Ovary (tissue), 9 donors: Measurements from ENCODE around the gene CD7. TPM values are rescaled to one million over a fixed set of nuclear protein-coding genes. Genes with fewer than 3 reads are reported as not detected.

Source experiments
- DNase-seq, 5 donors: peaks; one replicate each; pipeline ENCODE4 v3.0.0-alpha.2; 2019 to 2020
- H3K27ac ChIP-seq, 2 donors: fragments of 200-600 bp; one replicate each; pipeline versions ENCODE4 v1.5.1 to v1.8.0; 2019 to 2022
- H3K27me3 ChIP-seq: fragments of 200-600 bp; one replicate; pipeline ENCODE4 v1.8.0; 2022
- H3K36me3 ChIP-seq: fragments of 200-600 bp; sonication (generic); one replicate; pipeline ENCODE4 v1.5.1; 2019
- H3K4me1 ChIP-seq: one replicate; pipeline ENCODE4 v1.8.1; 2013; ENCODE audit warnings: mild to moderate bottlenecking, moderate library complexity; ENCODE audit not compliant: insufficient read depth
- H3K4me3 ChIP-seq: fragments of 200-600 bp; sonication (generic); one replicate; pipeline ENCODE4 v1.5.1; 2017
- H3K9me3 ChIP-seq, 2 donors: fragments of 200-600 bp in 1 of 2; sonication (generic) in 1 of 2; one replicate each; pipeline versions ENCODE4 v1.5.1 to v1.8.1; 2013 to 2019; ENCODE audit warnings: mild to moderate bottlenecking in 1 of 2, moderate library complexity in 1 of 2
- EP300 ChIP-seq: sonication (generic); formaldehyde crosslinking; IDR thresholded peaks from one replicate; pipeline ENCODE4 v1.6.1; 2017; ENCODE audit warnings: antibody characterized with exemption
- POLR2A ChIP-seq: fragments of 450-650 bp; IDR thresholded peaks from one replicate; pipeline ENCODE4 v1.6.1; 2017; ENCODE audit warnings: antibody characterized with exemption, mild to moderate bottlenecking, moderate library complexity
- whole genome bisulfite sequencing, 3 donors: extraction: QIAGEN DNeasy Blood & Tissue Kit in 1 of 3; methylation state at CpG; one replicate each; pipeline versions ENCODE4 v1.1.5 to v1.1.7; 2013 to 2017; 5-methylcytosine and 5-hydroxymethylcytosine counted together
- intact Hi-C, 4 donors: fragments of 100-400 bp; cut with DNase I; formaldehyde crosslinking; loops; one replicate each; pipeline versions ENCODE4 v1.11.0 to v1.15.1; 2022 to 2023
- polyA plus RNA-seq, 2 donors: library from polyadenylated mRNA; stranded (reverse); fragments of 200-250 nt in 1 of 2; fragments of 350-450 nt in 1 of 2; fragmentation: Illumina TruSeq in 1 of 2; extraction: RNeasy Lipid Tissue Mini Kit (QIAGEN cat#74804) in 1 of 2; gene quantifications; one replicate each; pipeline ENCODE4 v1.2.3, GENCODE V29; 2013 to 2014
- total RNA-seq, 7 donors: library from RNA; depleted of rRNA in 2 of 7; stranded (reverse); fragments of >200 nt in 2 of 7; fragmentation: NEBNext Ultra II Directional in 3 of 7; extraction: Animal tissue kit (Norgen Biotek cat#: 25700) in 3 of 7; gene quantifications; one replicate each; pipeline versions ENCODE4 v1.1.0 to v1.2.4, GENCODE V29; 2016 to 2023
- TF ChIP-seq, protein P1 (sequence below), 3 donors: fragments of 450-650 bp in 2 of 3; fragments of 200-600 bp in 1 of 3; IDR thresholded peaks; one replicate each; pipeline versions ENCODE4 v1.5.1 to v1.8.0; 2016 to 2022; ENCODE audit warnings: antibody characterized with exemption in 3 of 3, mild to moderate bottlenecking in 1 of 3
- donor health status: DM: no; HTN: no; CAD: no; lungs with moderate emphysema.
- donor health status: DM: no; HTN: no; CAD: no.
- donor health status: Bipolar disorder and iron deficiency.
- donor health status: DM: yes; HTN: yes; CAD: no.
- donor health status: DM: no; HTN: no; CAD: no.
- donor health status: DM: yes; HTN: yes; CAD: no.

The CD7 gene
- total and polyA plus RNA-seq, 9 donors: 0.48 to 1.3 (median 1.1) TPM; not detected in 3

DNA sequence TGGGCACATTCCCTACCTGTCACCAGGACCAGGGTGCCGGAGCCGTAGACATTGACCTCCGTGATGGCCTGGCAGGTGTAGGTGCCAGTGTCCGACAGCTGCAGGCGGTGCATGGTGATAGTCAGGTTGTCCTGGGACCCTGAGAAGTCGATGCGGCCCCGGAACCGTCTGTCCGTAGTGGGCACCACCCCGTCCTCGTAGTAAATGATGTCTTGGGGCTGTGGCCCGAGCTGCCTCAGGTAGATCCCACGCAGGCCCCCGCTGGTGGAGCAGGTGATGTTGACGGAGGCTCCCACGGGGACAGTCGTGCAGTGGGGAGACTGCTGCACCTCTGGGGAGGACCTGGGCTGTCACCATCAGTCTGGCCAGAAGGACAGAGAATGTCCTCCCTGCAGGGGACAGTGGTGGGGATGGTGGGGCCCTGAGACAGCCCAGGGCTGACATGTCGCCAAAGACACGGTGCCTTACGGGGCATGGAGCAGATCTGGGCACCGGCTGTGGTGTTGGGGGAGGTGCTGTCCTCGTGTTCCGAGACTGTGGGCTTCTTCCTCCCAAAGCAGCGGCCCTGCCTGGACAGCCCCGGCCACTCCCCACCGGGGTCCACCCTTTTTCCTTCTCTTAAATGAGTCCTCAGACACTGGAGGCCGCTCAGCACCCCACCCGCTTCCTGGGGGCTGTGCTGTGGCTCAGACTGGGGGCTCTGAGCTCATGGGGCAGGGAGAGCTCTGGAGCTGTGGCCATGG lies 586 bp downstream of the CD7 start:
- peaks cover 3% of the 10 kb centered on the region for H3K4me1 ChIP-seq
- H3K4me3 ChIP-seq: no peak overlapping the region
- TF ChIP-seq, protein P1, sequence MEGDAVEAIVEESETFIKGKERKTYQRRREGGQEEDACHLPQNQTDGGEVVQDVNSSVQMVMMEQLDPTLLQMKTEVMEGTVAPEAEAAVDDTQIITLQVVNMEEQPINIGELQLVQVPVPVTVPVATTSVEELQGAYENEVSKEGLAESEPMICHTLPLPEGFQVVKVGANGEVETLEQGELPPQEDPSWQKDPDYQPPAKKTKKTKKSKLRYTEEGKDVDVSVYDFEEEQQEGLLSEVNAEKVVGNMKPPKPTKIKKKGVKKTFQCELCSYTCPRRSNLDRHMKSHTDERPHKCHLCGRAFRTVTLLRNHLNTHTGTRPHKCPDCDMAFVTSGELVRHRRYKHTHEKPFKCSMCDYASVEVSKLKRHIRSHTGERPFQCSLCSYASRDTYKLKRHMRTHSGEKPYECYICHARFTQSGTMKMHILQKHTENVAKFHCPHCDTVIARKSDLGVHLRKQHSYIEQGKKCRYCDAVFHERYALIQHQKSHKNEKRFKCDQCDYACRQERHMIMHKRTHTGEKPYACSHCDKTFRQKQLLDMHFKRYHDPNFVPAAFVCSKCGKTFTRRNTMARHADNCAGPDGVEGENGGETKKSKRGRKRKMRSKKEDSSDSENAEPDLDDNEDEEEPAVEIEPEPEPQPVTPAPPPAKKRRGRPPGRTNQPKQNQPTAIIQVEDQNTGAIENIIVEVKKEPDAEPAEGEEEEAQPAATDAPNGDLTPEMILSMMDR (IDR thresholded peaks at IDR 0.05): no peak
- TF ChIP-seq EP300 (no peak), POLR2A (no peak)

DNA sequence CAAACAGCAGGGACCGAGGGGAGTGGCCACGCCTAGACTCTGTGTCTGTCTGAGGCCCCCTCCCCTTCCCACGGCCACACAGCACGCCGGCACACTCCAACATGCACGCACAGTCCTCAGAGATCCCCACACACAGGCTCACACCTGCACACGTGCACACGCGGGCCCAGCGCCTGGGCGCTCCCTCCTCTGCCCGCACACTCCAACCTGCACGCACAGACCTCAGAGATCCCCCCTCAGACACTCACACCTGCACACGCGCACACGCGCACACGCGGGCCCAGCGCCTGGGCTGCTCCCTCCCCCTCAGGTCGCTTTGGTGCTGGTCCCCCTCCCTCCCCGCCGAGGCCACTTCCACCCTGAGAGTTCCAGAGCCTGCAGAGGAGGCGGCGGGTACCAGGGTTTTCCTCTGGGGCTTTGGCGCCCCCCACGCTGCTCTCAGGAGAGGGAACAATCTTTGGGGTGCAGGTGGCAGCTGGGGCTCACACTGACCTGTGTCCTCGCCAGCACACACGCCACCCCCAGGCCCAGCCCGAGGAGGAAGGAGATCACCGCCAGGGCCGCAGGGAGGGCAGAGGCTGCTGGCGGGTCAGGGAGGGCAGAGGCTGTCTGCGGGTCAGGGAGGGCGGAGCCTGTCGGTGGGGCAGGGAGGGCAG lies 1.6 kb downstream of the CD7 start:
- Histone ChIP-seq H3K27me3 (no peaks in the 10 kb centered on the region), H3K4me3 (no peak overlapping the region), H3K27ac (no peak overlapping the region), H3K9me3 (no peaks in the 10 kb centered on the region), H3K4me1 (peaks cover 1% of the 10 kb centered on the region), H3K36me3 (no peaks in the 10 kb centered on the region)
- 9 to 11% (median 10%) methylated on average over 34 to 36 of the region's 36 CpGs for WGBS, 3 donors
- no peak for DNase-seq
- intact Hi-C loops: no loop called here
- no peak for TF ChIP-seq POLR2A

More for the DNA sequence above, 586 bp downstream of the CD7 start:
- Histone ChIP-seq H3K27ac (no peak overlapping the region), H3K9me3 (no peaks in the 10 kb centered on the region), H3K36me3 (no peaks in the 10 kb centered on the region), H3K27me3 (no peaks in the 10 kb centered on the region)
- no peak for DNase-seq
- 77 to 80% (median 77%) methylated on average over 28 to 29 of the region's 29 CpGs for WGBS, 3 donors
- intact Hi-C loops: no loop called here

DNA sequence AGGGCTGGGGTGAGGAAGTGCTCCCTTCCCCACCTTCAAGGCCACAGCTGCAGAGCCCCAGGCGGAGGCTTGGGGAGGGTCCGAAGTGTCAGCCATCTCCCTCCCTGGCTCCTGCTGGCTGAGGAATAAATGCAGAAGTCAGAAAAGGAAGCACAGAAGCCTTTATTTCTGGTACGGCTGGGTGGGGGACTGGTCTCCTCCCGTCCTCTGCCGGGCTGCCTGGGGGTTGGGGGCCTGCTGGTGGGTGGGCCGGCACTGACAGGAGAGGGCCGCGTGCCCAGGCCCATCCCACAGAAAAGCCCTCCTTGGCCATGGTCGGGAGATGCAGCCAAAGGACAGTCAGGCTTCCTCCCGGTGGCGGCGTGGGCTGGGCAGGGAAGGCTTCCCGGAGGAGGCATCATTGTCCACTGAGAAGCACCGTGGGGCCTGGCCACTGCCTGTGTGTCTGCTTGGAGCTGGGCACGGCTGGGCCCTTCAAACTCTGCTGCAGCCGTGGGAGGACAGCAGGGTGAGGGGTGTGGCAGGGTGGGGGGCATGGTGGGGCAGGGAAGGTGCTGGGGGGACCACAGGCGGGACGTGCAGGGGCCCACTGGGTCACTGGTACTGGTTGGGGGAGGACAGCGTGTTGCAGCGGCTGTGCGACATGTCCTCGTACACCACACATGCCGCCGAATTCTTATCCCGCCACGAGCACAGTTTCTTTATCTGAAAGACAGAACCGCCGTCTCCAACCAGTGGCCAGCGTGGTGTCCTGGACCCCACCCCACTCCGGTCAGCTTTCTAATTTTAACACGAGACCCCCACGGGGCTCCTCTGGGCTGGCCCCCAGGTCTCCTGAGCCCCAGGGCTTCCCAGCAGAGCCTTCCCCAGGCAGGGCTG lies 2.4 kb downstream of the CD7 start:
- Histone ChIP-seq H3K4me1 (peaks cover 1% of the 10 kb centered on the region), H3K36me3 (no peaks in the 10 kb centered on the region), H3K27me3 (no peaks in the 10 kb centered on the region), H3K4me3 (no peak overlapping the region), H3K9me3 (no peaks in the 10 kb centered on the region), H3K27ac (no peak overlapping the region)
- TF ChIP-seq EP300 (no peak), POLR2A (no peak)
- TF ChIP-seq, protein P1 (IDR thresholded peaks at IDR 0.05): no peak
- 6 to 14% (median 8%) methylated on average over 32 of the region's 32 CpGs for WGBS, 3 donors
- intact Hi-C loops: no loop called here
- DNase-seq: no peak

DNA sequence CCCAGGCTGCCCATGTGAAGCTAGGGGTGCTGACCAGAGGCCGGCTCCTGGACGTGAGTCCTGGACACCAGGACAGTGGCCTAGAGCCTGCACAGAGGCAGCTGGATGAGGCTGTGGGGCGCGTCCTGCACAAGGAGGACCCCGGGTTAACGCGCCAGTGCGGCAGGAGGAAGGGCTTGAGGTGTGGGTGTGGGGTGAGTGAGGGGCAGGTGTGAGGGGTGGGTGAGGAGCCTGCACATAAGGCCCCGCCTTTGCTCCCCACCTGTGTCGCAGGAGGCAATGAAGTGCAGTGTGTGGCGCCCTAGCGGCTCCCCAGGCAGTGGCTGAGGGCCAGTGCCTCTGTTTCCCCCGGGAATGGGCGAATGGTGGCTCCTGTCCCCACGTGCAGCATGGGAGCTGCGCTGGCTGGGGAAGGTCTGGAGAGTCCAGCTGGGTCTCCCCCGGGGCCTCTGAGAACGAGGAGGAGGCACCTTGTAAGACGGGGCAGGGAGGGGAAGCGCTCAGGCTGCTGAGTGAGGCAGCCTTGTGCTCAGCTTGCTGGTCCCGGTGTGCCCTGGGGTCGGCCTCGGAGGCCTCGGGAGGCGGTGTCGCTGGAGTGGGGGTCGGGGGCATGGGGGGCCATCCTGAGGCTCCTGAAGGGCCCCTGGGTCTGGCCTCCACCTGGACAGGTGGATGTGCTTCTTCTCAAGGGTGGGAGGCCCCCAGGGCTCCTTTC lies 3.2 kb downstream of the CD7 start:
- TF ChIP-seq POLR2A: no peak
- no peak for TF ChIP-seq EP300
- TF ChIP-seq, protein P1 (IDR thresholded peaks at IDR 0.05): no peak
- no peak overlapping the region for H3K27ac ChIP-seq
- H3K9me3 ChIP-seq: no peaks in the 10 kb centered on the region
- intact Hi-C loops: no loop called here
- no peak overlapping the region for H3K4me3 ChIP-seq
- WGBS, 3 donors: 43 to 54% (median 53%) methylated on average over 23 to 27 of the region's 27 CpGs
- H3K4me1 ChIP-seq: peaks cover 2% of the 10 kb centered on the region
- H3K36me3 ChIP-seq: no peaks in the 10 kb centered on the region
- DNase-seq: no peak
- no peaks in the 10 kb centered on the region for H3K27me3 ChIP-seq
